Measurements from ENCODE around the gene XAB2.

- TF ChIP-seq ZBTB8A (tag by site-specific recombination; IDR thresholded peaks at IDR 0.05) (no peak), GLI2 (tag by site-specific recombination; IDR thresholded peaks at IDR 0.05; ENCODE audit: borderline replicate concordance, low read depth) (no peak), MEIS1 (CRISPR knock-in tag; IDR thresholded peaks at IDR 0.05; ENCODE audit: borderline replicate concordance) (no peak), YY1 (tag by site-specific recombination; IDR thresholded peaks at IDR 0.05) (no peak), PRDM10 (tag by site-specific recombination; IDR thresholded peaks at IDR 0.05) (no peak), ZNF830 (tag by site-specific recombination; IDR thresholded peaks at IDR 0.05; ENCODE audit: low read depth) (no peak), ZSCAN23 (tag by site-specific recombination; IDR thresholded peaks at IDR 0.05) (no peak), SP2 (tag by site-specific recombination; IDR thresholded peaks at IDR 0.05) (no peak)
Observed at GRCh38 chr19:7663706-7664105, 34.4 kb upstream of the XAB2 start.

Measured in HEK293 (cell line).